Measurements from ENCODE around the gene PUS7L. TPM values are rescaled to one million over a fixed set of nuclear protein-coding genes. Genes with fewer than 3 reads are reported as not detected.

The PUS7L gene
- total and polyA plus RNA-seq, 2 of the 13 experiments (the other 11 are each of a cell fraction or from before 2014, with no cell fraction given), result 6.5 to 37.6 TPM

GRCh38 chr12:43696154-43696553 lies 62.4 kb downstream of the PUS7L start:
- Histone ChIP-seq H3K4me1 (ENCODE audit: insufficient read depth, low read length) (no peaks in the 10 kb centered on the region), H2AFZ (ENCODE audit: low read length) (no peak overlapping the region), H3K36me3 (replicated peaks in 1 of 2; ENCODE audit: control insufficient read depth in 1 of 2, insufficient read depth in 2 of 2, low read length in 2 of 2) (no peaks in the 10 kb centered on the region), H3K9ac (ENCODE audit: insufficient read depth, low read depth, low read length) (no peak overlapping the region), H3K4me2 (ENCODE audit: low read depth, low read length) (no peak overlapping the region), H3K27me3 (ENCODE audit: control insufficient read depth in 1 of 2, insufficient read depth in 2 of 2, low read length in 2 of 2) (no peaks in the 10 kb centered on the region), H4K20me1 (ENCODE audit: insufficient read depth, low read length) (no peaks in the 10 kb centered on the region), H3K4me3 (replicated peaks in 1 of 3; ENCODE audit: insufficient read depth in 1 of 3, low read depth in 2 of 3, low read length in 3 of 3) (no peak overlapping the region), H3K9me3 (ENCODE audit: low read length) (no peaks in the 10 kb centered on the region), H3K79me2 (ENCODE audit: insufficient read depth, low read length) (no peaks in the 10 kb centered on the region), H3K27ac (ENCODE audit: extremely low read length, insufficient read depth, low read length) (no peak overlapping the region)
- ChIA-PET CTCF (ENCODE audit: low intra/inter-chr PET ratio, low total read pairs) (no interaction called here), POLR2A (no interaction called here)
- FAIRE-seq (no peak), DNase-seq (ENCODE audit: low spot score) (no peak), ATAC-seq (no peak)
- no TSS peak for BruUV-seq (replicated peaks)
- in situ Hi-C loops (cut with HindIII; ENCODE audit: extremely low pct_ligation_motif_present, low pct_unique_long_range_greater_than_20kb) (no loop called here), intact Hi-C loops (cut with micrococcal nuclease; ENCODE audit: unreplicated experiment) (no loop called here)
- 0% methylated on average over 1 of the region's 3 CpGs for WGBS (ENCODE audit: low lambda C conversion rate)
- TF ChIP-seq EP300 (IDR thresholded peaks at IDR 0.05; ENCODE audit: low read depth in 2 of 2, low read length in 2 of 2) (no peak), EP300 (CRISPR knock-in tag; IDR thresholded peaks at IDR 0.05; ENCODE audit: borderline replicate concordance) (no peak), ZNF737 (CRISPR knock-in tag; IDR thresholded peaks at IDR 0.05; ENCODE audit: borderline replicate concordance) (no peak), KIAA2018 (CRISPR knock-in tag; IDR thresholded peaks at IDR 0.05; ENCODE audit: borderline replicate concordance) (no peak), SMAD9 (CRISPR knock-in tag; IDR thresholded peaks at IDR 0.05) (no peak), RNF219 (CRISPR knock-in tag; IDR thresholded peaks at IDR 0.05) (no peak), PRDM10 (CRISPR knock-in tag; IDR thresholded peaks at IDR 0.05; ENCODE audit: low read depth) (no peak), HDAC2 (CRISPR knock-in tag; IDR thresholded peaks at IDR 0.05) (no peak), ZNF772 (CRISPR knock-in tag; IDR thresholded peaks at IDR 0.05) (no peak), NAIF1 (CRISPR knock-in tag; IDR thresholded peaks at IDR 0.05; ENCODE audit: borderline replicate concordance) (no peak), ZNF30 (CRISPR knock-in tag; IDR thresholded peaks at IDR 0.05) (no peak)

Measured in HepG2 (cell line).